HG03280 (cell line): Measurements from ENCODE around the gene ANKRD17.

Experiments
- ATAC-seq: cut with Tn5 transposase; IDR thresholded peaks from one replicate; pipeline ENCODE4 v1.9.1; 2021; ENCODE audit warnings: mild to moderate bottlenecking, moderate library complexity; ENCODE audit not compliant: unreplicated experiment

Gene ANKRD17

GRCh38 chr4:73067971-73068394, 190.6 kb downstream of the ANKRD17 start:
- no peak for ATAC-seq

- no peak for ATAC-seq
Observed at GRCh38 chr4:73066928-73067327, 191.7 kb downstream of the ANKRD17 start.

DNA sequence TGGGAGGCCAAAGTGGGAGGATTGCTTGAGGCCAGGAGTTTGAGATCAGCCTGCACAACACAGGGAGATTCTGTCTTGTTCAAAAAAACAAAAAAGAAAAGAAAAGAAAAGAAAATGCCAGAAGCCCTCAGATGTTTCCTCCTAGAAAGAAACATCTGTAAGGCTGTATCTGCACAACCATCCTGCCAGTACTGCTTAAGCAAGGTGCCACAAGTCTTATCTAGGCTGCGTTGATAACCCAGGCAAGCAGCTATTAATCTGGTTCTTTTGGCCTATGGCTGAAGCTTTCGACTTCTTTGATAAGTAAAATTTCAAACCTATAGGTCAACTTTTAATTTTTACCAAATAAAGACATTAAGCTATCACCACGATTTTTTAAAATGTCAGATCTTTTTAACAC, 192.2 kb downstream of the ANKRD17 start:
- ATAC-seq = no peak

DNA sequence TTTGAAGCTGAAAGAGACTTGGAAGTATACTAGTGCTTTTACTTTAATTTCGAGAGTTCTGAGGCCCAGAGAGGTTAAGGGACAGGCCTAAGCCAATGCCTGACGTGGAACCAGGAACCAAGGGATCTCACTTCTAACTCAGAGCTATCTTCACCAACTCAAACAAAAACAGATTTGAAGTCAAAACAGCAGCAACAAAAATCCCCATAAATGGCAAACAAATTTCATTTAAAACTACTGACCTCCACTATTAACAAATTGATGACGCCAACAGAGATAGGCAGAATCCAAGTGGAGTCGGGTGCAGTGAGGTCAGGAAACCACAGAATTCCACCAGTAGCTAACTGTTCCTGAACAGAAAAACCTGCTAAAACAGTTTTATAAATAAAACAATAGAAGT, 194.1 kb downstream of the ANKRD17 start:
- ATAC-seq = no peak

DNA sequence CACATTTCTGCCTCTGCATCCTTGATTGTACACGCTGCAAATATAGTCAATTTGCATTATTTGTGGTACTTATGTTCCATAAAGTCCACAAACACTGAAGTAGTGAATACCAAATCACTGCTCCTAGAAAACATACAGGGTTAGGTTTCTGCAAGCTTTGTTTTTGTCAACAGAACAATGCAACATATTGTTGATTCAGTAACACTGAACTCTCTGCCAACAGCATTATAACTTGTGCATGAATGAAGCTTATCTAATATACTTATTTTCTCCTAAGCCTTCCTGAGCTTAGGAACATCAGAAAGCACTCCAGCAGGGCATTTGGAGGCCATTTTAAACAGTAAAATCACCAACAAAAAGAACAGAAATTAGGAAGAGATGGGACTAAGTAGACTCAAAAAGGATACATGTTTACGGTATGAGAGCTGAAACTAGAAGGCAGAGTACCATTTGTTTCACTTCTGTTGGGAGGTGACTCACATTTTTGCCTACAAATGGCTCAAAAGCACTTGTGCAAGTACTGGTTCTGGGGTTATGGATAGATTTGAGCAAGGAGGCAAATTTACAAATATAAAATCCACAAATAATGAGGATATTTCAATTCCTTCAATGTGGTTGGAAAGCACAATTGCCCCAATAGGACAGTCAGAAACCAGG, 203.2 kb downstream of the ANKRD17 start:
- peak; percentile 95 for ATAC-seq

DNA sequence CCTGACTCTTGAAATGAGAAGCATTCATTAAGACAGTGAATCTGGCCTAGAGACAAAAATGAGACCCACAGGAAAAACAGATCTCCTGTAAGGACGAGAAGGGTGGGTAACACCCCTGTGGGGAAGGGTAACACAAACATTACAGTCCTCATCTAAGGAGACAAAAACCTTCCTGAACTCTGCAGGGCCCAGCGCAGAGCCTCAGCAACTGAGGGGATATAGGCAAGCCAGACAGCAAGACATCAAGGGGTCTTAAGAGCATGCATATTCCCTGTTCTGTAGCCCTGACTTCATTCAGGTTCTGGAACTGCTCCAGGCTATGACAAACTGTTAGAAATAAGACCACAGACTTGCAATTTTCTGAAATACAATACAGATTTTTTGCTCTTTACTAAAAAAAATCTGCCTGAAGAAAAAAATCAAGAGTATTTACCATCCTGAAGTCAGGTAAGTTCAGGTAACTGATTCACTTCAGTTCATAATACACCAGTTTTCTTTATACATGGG, 204.6 kb downstream of the ANKRD17 start:
- no peak for ATAC-seq

GRCh38 chr4:73053076-73053475, 205.5 kb downstream of the ANKRD17 start:
- ATAC-seq = no peak

DNA sequence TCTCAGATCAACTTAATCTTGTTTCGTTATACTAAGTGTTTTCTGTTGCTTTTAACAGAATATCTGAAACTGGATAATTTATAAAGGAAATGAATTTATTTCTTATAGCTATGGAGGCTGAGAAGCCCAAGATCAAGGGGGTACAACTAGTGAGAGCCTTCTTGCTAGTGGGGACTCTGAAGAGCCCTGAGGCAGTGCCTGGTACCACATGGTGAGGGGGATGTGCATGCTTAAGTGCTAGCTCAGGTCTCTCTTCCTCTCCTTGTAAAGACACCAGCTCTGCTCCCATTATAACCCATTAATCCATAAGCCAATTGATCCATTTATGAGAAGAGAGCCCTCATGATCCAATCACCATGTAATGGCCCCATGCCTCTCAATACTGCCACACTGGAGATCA, 207.0 kb downstream of the ANKRD17 start:
- ATAC-seq = no peak

GRCh38 chr4:73045879-73046278, 212.7 kb downstream of the ANKRD17 start:
- no peak for ATAC-seq

- no peak for ATAC-seq
Observed at GRCh38 chr4:73037057-73037456, 221.5 kb downstream of the ANKRD17 start.

GRCh38 chr4:73036123-73036522, 222.5 kb downstream of the ANKRD17 start:
- no peak for ATAC-seq

DNA sequence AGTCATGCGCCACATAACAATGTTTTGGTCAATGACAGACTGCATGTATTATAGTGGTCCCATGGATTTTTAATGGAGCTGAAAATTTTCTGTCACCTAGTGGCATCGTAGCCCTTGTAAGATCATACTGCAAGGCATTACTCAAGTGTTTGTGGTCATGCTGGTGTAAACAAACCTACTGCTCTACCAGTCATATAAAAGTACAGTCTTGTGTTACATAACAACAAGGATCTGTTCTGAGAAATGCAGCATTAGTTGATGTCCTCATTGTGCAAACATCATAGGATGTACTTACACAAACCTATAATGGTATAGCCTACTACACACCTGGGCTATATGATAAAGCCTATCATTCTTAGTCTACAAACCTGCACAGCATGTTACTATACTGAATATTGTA, 223.7 kb downstream of the ANKRD17 start:
- ATAC-seq = no peak

DNA sequence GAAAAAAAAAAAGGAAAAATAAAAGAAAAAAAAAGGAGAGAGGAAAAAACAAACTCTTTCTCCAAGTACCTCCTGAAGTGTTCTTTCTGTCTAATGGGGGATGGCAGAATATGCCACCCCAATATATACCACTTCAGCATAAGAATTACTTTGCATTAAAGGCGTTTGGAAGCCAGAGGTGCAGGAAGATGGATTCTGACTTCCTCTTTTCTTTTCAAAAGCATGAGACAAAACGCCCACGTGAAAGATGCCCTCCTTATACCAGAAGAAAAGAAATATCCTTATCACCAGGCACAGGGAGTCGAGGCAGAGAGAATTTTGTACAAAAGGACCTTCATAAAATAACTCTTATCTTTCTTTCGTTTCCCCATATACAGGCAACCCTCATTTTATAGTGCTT, 230.0 kb downstream of the ANKRD17 start:
- no peak for ATAC-seq
